GM11168 (cell line): ENCODE measurements around the gene C3orf49.

Source experiments
- in situ Hi-C: fragments of 300-500 bp; cut with MboI; formaldehyde crosslinking; loops from one replicate; pipeline ENCODE4 v1.12.0; 2022; ENCODE audit warnings: low sequenced_read_pairs; ENCODE audit not compliant: unreplicated experiment

Gene C3orf49

DNA sequence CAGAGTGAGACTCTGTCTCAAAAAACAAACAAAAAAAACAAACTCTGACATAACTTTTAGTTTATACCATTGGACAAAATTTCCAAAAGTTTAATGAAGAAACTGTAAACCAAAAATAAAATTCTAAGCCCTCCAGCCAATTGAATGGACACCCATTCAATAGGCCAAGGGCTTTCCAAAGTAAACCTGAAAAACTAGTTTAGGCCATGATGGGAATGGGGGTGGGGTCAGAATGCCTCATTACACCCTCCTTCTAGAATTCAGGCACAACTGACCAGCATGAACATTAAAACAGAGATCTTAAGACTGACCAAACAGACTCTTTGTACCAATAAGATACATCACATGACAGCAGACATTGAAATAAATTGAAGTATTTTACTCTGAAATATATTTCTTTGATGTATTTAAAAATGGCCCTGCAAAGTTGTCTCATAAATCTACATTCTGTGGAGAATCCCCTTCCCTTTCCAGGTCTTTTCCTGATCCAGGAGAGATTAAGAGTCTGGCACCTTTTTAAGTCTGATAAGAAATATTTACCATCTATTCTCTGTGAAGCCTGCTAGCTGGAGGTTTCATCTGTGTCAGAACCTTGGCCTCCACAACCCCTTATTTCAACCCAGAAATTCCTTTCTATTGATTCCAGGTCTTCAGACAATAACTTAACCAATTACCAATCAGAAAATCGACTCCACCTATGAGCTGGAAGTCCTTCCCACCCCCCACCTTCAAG, 28.8 kb downstream of the C3orf49 start:
- in situ Hi-C loops: no loop called here

DNA sequence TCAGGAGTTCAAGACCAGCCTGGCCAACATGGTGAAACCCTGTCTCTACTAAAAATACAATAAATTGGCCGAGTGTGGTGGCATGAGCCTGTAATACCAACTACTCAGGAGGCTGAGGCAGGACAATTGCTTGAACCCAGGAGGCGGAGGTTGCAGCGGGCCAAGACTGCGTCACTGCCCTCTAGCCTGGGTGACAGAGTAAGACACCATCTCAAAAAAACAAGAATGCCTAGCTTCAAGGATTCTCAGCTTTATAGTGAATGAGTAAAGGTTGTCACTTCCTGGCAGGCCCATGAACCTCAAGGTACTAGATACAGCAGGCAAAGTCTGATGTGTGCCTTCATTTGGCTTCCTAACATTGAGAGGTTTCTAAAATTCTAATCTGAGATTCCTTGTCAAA, 30.1 kb downstream of the C3orf49 start:
- in situ Hi-C loops: no loop called here

DNA sequence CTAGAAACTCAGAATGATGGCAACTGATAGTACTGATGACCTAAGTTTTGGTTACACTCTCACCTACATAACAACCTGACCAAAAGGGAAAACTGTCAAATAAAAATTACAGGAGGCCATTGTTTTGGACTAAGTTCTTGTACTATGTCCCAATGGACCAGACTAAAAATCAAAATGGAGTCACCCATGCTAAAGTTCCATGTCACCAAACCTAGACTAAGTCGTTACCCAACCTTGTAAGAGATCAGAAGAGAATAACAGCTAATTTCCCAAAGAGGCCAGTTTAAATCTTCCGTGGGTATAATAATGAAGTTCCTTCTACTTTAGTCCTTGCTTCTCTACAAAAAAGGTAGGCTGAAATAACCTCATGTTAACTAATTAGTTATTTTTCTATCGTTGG, 32.2 kb downstream of the C3orf49 start:
- in situ Hi-C loops: no loop called here

DNA sequence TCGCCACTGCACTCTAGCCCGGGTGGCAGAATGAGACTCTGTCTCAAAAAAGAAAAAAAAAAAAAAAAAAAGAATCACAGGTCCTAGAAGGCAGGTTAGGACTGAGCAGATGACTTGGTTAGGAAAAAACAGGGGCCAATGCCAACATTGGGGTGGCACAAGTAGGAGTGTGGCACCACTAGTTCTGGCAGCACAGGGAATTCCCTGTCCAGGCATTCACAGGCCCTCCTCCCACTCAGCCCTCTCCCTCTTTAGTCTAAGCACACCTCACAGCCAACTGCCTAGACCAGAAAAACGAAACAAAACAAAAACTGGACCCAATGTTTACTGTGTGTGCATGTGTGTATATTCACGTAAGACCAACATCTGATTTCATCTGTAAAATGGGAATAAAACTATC, 34.0 kb downstream of the C3orf49 start:
- in situ Hi-C loops: no loop called here

DNA sequence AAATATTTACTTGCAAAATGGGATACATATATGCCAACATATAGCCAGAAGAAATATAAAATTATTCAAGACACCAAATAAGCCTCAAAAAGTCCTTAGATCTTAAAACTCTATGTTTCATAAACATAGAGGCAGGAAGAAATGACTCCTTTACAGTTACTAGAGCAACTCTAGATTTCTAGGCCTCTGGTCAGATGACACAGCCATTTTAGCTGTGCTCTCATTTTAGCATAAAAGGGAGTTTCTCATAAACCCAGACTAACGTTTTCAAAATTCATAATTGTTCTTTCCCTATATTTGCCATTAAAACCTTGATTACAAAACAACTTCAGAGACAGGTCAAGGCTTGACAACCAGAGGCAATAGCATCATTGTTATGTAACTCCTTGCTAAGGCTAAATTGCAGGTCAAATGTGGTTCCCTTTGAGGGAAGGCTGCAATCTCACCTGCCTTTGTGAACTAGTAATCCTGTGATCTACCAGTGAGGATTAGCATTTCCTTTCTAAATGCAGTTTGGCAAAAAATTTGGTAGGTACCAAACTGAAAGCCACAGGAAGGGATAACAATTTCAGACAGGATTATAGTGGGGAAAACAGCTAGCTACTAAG, 36.3 kb downstream of the C3orf49 start:
- in situ Hi-C loops: no loop called here

DNA sequence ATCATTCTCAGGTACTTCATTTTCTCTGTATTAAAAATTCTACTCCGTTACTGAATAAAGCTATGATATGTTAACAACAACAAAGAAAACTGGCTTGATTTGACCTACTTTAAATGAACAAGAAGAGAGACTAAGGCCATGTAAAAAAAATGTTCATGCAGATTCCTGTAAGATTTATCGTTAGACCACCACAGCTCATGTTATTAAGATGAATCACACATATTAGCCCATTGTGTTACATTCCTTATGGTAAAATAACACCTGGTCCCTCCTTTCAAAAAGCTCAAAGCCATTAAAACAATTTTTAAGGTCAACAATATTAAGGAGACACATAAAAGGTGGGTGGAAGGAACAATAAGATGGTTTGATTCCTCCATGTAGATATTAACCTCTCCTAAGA, 38.2 kb downstream of the C3orf49 start:
- in situ Hi-C loops: no loop called here

DNA sequence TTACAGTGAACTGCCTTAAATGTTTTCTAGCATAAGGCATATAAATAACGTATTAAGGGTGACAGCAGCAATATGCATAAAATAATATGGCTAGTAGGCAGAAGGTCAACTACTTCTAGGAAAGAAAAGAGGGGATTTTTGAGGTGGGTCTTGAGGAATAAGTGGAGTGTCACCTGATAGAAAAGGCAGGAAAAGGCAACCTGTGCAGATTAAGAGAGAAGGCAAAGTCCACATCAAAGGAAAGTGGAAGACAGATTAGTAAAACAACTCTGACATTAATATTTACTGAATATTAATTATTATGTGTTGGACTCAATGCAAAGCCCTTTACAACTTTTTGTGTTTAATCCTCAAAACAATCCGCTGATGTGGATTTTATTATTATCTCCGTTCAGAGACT, 41.7 kb downstream of the C3orf49 start:
- in situ Hi-C loops: no loop called here

DNA sequence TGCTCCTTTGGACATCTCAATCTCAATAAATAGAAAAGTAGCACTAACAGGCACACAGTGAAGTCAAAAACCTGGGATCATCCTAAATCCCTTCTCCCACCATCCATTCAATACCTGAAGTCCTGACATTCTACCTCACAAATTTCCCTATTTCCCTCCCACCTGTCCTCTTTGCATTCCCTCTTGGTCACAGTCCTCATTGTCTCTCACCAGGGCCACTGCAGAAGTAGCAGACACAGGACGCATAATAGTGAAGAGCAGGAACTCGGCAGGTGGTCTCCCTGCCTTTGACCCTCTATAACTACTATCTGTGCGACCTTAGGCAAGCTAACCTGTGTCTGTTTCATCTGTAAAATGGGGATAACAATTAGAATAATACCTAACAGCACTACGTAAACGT, 42.2 kb downstream of the C3orf49 start:
- in situ Hi-C loops: no loop called here

DNA sequence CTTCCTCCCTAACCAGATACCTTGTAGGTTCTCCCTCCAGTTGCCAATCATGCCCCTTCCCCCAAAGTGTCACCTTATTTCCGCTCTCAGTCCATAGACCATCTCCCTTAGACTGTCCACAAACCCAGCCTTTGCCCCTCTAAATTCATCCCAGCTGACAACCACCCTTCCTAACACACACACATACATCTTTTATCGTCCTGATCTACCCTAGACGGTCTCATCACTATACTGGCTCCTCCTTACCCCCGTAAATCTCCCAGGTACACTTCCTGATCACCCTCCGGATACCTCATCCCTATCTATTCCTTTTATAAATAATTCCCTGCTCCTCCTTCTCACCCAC, 43.7 kb downstream of the C3orf49 start:
- in situ Hi-C loops: no loop called here

DNA sequence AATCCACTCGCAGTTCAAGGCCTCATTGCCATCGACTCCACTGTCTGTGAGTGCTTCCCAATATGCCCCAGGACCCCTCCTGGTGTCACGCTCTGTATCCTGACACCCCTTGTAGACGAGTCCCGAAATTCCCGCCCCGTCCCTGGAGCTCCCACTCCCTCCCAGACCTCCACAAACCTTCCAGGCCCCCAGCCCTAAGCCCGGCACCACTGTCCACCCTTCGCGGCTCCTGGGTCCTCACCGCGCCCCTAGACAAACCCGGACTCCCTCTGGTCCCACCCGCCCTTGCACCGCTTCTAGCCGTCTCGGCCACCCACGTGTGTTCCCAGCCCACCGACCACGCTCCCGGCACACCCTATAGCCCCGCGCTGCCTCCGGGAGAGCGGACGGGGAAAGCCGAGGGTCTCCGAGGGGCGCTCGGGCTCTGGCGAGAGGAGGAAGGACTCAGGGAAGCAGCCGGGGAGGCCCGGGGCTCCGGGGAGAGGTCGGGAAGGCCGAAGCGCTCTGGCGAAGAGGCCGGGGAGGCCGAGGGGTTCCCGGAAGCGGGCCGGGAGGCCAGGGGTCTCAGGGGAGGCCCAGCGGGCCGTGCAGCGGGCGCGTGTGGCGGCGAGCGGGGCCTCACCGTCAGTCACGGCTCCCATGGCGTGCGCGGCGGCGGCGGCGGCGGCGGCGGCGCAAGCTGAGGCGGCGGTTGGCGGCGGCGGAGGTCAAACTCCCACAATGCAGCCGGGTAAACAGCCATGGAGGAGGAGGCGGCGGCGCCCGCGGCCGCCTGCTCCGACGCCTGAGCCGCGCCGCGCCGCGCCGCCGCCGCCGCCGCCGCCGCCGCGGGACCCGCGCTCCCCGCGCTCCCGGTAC, 44.3 kb downstream of the C3orf49 start, which contains the start of the genes ATXN7 and THOC7:
Gene ATXN7, plus strand, starts transcription at position 718 of the 858 bp plus-strand sequence. CDS start 48,732 bp downstream, outside the sequence.
Gene THOC7, minus strand, starts transcription at position 656 of the 858 bp plus-strand sequence. Its CDS starts 15 bp downstream, at position 641.
- in situ Hi-C loops: no loop called here

DNA sequence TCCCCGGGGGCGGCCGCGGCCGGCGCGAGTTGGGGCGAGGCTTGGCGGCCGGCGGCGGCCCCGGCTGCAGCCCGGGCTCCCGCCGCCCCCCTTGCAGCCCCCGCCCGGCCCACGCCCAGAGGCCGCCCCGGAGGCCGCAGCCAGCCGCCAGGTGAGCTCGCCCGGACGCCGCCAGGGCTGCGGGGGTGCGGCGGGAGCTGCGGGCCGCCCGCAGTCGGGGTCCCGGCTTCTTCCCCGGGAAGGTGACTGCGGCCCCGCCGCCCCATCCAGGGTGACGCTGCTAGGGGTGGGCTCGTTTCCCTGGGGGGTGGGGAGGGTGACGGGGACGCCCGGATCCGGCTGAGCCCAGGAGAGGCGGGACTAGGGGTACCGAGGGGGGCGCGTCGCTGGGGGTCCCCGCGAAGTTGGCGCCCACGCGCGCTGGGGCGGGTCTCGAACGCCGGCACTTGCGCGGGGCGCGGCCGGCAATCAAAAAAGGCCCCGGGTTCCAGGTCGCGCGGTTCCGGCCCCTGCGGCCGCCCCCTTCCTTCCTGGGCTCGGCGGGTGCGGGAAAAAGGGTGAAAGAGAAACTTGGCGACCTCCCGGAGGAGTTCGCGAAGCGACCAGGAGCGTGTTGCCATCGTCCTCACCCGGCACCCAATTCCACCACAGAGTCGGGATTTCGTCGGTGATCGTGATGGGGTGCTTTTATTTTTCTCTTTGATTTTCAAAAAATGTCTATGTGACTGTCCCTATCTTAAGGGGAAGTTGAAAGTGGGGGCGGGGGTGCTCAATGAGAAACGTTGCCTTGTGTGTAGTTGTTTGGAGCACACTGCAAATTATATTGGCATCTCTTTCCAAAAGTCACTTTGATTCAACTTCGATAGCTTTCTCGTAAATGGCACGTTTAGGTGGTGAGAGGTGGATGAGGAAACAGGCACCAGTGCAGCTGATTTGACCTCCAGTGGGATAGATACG, 45.2 kb downstream of the C3orf49 start:
- in situ Hi-C loops: no loop called here

DNA sequence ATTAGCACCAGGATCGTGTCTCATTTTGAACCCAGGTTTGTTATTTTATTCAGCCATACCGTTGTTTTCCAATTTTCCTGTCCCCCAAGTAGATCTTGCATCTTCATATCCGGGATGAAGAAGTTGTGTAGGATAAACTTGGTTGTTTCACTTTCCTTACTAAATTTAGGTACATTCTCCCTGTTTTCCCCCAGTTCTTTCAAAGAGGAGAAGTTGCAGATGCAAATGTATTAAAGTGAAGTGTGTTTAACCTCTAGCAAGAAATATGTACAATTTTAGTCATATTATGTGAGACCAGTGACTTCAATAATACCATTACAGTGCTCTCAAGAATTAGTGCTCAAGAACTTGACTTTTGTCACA, 45.8 kb downstream of the C3orf49 start:
- in situ Hi-C loops: no loop called here

DNA sequence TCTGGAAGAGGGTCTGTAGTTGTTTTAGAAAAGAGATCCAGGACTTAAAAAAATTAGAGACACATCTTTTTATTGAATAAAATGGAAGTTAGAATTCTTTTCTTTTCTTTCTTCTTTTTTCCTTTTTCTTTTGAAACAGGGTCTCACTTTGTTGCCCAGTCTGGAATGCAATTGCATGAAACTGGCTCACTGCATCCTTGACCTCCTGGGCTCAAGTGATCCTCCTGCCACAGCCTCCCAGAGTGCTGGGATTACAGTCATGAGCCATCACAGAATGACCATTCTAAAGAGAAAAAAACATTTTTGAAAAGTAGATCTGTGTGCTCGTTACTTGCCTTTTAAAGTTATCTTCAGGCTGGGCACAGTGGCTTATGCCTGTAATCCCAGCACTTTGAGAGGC, 48.1 kb downstream of the C3orf49 start:
- in situ Hi-C loops: no loop called here

DNA sequence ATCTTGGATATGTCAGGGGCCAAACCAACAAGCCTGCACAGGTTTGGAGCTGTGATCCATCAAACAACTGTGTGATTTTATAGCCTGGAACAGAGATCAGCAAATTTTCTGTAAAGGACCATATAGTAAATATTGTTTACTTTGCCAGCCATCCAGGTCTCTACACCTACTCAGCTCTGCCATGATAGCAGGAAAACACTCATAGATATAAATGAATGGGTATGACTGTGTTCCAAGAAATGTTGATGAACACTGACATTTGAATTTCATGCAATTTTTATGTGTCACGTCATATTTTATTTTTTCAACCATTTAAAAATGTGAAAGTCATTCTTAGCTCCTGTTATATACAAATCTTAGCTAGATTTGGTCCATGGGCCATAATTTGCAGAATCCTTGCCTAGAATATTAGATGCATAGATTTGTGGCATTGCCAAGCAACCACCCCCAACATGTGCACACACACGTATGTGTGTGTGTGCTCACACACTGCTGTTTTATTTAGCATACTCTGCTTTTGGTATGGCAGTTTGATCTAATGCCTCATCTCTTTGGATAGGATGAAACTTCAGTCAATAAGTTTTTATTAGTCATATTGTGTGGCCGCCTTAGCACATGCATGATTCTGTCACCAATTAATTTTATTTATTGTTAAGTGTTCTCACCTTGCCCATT, 51.0 kb downstream of the C3orf49 start:
- in situ Hi-C loops: no loop called here

DNA sequence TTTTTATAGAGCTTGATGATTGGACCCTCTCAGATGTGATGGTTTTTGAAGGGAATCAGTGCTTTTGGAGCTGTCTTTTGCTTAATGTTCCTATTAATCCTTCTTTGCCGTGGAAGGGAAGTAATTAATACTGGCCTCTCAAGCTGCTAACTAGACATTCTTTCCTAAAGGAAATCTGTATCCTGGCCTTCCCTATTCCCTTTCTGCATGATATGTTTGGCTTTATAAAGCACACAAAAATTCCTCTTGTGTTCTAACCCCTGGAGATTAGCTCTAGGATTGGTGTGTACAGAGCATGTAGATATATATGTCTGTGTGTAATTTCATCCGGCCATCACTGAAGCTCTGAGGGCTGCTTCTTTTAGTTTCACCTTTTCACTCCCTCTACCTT, 51.5 kb downstream of the C3orf49 start:
- in situ Hi-C loops: no loop called here

DNA sequence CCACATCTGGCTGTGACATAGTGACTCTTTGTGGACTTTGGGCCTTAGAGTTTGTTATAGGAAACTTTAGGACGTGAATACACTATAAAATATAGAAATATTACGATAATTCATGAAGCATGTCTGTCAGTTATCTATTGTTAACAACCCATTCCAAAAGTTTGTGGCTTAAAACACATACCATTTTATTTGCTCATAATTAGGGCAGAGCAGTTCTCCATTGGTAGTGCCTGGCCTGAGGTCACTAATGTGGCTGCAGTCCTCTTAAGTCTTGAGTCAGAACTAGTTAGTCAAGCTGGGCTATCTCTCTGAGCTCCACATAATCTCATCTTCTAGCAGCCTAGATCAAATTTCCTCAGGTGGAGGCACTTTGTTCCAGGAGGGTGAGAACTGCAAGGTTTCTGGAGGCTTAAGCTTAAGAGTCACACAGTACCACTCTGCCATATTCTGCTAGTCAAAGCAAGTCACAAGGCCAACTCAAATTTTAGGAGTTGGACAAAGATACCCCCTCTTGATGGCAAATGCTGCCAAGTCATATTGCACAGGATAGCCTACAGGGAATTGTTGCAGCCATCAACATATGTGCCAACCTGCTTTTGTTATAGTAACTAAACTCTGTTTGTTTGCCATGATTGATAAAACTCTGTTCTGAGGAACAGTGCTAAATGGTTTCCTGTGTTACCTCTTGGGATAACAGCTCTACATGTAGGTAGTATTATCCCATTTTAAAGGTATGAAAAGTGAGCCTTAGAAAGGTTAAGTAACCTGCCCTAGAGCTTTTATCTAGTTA, 53.2 kb downstream of the C3orf49 start:
- in situ Hi-C loops: no loop called here

DNA sequence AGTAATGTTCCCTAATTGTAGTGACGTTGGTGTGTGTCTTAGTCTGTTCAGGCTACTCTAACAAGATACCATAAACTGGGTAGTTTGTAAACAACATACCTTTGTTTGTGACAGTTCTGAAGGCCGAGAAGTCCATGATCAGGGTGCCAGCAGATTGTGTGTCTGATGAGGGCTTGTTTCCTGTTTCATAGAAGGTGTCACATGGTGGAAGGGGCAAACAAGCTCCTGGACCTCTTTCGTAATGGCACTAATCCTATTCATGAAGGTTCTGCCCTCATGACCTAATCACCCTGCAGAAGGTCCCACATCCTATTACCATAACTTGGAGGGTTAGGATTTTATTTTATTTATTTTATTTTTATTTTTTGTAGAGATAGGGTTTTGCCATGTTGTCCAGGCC, 55.7 kb downstream of the C3orf49 start:
- in situ Hi-C loops: no loop called here

DNA sequence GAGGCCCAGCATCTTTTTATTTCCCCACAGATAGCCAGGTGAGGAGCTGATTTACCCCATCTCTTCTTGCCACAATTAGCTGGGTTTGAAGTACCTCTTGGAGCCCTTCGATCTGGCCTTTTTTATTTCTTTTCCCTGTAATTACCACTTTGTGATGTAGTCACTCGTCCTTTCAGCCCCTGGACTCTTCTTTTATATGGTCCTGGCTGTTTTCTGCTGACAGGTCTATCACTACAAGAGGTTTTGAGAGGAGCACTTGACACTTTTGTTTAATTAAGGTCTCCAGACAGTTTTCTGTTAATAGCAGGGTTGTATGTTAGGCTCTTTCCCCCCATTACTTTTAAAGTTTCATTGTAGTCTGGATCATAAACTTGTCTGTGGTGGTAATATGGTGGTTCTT, 56.4 kb downstream of the C3orf49 start:
- in situ Hi-C loops: no loop called here

DNA sequence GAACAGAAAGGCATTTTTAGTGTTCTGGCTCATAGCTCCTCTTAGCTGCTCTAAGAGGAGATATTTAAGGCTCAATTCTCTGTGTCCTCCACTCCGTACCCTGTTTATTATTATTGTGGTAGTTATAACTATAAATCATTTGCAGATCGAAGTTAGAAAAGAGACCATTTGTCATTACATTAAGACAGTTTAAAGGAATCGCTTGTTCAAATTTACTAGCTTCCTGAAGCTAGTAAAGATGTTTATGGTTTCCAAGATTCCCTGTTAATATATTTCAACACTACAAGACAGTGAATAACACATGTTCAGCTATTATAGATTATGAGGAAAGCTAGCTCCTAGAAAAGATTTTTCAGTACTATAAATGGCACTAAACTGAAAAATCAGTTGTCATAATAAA, 57.2 kb downstream of the C3orf49 start:
- in situ Hi-C loops: no loop called here
